ENCODE results near the gene MYO3B.
"Not testable (repeated sequence)": the region's sequence is repeated elsewhere in the genome, so short reads cannot be mapped to it uniquely, and the experiment has no call there.

The MYO3B gene

DNA sequence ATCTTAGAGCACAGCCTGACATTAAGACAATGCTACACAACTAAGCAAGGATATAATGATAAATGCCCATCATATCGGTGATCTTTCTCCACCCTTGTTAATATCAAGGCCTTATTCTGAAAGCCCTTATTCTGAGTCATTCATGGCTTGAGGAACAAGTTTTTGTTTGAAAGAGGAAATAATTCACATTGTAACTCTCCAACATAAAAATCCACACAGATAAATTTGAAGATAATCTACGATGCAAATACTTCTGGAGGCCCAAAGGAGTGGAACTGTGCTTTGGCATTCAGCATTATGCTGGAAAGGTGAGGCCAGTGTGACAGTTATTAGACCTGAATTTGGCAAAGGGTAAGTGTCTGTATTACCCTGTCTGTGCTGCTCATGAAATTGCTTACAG, 227.4 kb downstream of the MYO3B start:
- in situ Hi-C loops (cut with HindIII; ENCODE audit: low sequenced_read_pairs): no loop called here

DNA sequence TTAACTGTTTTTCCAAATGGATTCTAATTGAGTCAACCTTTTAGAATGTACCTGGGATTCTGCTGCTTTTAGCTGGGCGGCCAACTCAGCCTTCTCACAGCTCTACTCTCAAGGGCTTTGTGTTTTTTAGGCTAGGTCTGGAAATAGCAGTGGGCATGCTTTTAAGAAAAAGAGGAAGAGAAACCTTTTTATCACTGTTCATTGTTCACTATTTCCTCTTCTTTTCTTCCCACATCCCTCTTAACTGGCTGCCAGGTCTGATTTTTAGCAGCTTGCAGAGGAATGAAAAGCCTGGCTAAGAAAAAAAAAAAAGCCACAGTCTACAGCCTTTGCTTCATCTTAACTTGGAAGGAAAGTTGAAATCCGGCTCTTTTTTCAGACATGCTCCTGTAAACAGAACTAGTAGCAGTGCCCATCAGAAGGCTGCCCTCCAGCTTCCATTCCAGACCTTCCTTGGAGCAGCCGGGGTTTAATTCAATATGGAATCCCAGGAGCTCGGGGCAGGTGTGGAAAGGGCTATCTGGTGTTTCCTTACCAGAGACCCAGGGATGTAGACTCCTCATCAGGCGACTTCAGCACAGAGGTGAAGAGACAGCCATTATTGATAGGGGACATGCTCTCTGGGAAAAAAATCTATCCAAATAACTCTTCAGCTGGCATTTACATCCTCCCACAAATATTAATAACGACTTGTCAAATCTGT, 230.7 kb downstream of the MYO3B start:
- in situ Hi-C loops (cut with HindIII; ENCODE audit: low sequenced_read_pairs): no loop called here

DNA sequence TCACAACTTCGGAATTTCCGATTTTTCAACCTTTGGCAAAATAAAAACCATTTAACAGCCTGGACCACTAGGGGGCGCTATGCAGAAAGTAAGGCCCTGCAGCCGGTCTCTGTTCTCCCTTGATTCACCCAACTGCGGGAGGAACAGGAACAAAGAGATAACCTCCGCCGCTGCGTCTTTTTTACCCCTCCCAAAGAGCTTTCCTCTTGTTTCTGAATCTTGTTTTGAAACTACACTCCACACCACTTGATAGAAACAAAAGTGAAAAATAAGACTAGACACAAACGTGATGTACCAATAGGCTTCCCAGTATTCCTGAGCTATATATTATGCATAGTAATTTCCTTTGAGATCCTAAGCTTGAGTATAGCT, 231.2 kb downstream of the MYO3B start:
- in situ Hi-C loops (cut with HindIII; ENCODE audit: low sequenced_read_pairs): no loop called here

DNA sequence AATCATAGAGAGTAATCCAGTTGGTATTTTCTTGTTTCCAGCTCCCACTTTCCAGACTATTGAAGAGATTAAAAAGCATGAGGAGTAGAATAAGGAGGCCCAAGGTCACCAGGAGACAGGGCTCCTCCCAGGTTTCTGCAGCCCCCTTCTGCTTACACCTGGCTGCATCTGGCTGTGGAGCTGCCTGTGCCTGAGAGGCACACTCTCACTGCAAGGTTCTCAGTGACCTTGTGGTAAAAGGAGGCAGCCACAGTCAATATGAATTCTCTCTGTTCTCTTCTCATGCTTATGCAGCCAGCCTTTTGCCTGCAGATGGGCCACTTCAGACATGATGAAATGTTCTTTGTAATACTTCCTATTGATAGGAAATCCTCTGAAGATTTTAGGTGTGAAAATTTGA, 233.7 kb downstream of the MYO3B start:
- in situ Hi-C loops (cut with HindIII; ENCODE audit: low sequenced_read_pairs): no loop called here

DNA sequence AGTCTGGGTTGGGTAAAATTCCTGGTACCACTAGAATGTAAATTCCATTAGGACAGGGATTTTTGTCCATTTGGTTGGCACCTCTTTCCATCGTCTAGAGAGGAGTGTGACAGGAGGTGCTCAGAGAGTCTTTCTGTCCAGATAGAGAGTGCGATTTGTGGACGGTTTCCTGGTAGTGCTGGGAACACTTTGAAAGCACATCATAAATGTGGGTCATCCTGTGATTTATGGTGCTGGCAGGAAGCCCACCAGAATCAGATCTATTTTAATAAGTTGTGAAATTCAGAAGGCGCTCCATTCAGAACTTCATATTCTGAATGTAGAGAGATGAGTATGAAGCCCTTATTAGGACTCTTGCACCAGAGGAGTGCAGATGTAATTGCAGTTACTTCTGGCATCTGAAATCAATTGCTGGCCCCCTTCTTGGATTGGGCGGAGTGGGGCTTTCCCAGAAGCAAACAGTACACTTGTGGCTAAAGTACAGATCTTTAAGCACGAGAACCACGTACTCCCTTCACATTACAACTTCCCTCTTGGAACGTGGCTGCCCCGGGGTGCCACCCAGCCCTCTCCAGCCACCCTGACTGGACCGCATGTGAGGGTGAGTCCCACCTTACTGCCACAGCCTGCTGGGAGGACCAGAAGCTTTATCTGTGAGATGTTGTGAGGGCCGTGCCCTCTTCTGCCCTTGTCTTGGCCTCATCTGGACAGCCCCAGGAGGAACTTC, 243.2 kb downstream of the MYO3B start:
- in situ Hi-C loops (cut with HindIII; ENCODE audit: low sequenced_read_pairs): no loop called here

DNA sequence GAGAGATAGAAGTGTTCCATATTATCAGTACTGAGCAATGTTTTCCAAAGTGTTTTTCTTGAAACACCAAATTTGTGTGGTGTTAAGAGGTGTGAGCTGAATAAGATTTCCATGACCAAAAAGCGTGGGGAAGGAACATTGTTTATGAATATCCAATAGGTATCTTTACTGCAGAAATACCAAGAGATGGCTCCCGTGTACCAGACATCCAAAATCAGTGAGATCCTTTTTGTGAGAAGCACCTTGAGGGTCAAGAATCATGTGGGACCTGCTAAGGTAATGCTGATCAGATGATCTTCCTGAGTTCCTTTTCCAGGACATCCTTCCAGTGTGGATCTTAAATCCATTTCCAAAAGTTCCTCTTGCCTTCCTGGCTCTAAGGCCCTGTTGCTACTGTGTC, 246.0 kb downstream of the MYO3B start:
- in situ Hi-C loops (cut with HindIII; ENCODE audit: low sequenced_read_pairs): no loop called here

DNA sequence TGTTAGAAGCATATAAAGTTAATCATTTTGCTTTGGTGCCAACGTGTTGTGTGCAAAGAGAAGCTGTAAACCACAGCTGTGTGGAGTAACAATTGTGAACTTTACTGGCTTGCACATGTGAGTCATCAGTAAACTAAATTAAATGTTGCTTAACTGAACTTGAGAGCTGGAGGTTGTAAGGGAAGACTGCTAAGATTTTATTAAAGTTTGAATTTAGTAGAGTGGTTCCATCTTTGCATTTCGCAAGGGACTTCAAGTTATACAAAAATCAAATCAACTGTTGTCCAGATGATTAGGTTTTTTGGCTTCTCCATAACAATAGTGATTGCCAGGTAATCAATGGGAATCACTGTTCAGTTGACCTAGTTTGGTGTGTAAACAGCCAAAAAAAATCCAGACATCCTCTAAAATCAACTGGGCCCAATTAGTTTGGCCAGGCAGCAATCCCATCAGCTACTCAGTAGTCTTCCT, 247.4 kb downstream of the MYO3B start:
- in situ Hi-C loops (cut with HindIII; ENCODE audit: low sequenced_read_pairs): no loop called here

DNA sequence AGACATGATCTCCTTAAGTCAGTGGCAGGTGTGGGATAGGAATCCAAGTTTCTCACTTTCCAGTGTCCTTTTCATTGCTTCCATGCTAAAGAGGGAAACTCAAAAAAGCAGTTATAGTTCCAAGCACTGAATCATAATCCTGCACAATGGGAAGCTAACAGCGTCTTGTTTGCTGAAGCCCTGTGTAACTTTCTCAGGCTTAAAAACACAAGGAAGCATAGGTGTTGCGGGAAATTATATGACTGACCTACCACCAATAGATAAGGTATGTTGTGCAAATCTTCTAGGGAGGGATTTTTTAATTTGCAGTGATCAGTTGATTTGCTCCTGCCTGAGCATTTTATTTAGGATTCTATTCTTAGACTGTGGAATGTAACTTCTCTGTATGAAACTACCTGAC, 250.9 kb downstream of the MYO3B start:
- in situ Hi-C loops (cut with HindIII; ENCODE audit: low sequenced_read_pairs): no loop called here

DNA sequence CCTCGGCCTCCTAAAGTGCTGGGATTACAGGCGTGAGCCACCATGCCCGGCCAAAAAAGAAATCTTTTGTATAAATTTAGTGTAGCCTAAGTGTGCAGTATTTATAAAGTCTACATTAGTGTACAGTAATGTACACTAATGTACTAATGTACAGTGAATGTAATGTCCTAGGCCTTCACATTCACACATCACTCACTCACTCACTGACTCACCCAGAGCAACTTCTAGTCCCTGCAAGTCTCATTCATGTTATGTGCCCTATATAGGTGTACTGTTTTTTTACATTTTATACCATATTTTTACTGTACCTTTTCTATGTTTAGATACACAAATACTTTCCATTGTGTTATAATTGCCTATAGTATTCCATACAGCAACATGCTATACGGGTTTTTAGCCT, 254.9 kb downstream of the MYO3B start:
- in situ Hi-C loops (cut with HindIII; ENCODE audit: low sequenced_read_pairs): no loop called here

DNA sequence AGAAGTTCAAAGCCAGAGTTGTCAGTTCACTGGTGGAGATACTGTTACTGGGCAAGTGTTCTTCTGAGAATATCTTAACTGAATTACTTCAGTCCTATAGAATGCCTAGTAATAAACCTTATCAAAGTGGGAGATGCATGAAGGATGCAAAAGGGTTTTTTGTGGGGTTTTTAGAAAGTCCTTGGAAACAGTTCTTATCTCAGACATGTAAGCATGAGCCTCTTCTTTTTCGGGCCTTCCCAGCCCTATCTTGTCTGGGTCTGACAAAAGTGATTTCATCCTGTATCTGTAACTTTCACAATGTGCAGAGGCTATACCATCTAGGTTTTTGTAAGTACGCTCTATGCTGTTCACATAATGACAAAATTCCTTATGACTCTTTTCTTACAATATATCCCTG, 255.5 kb downstream of the MYO3B start:
- in situ Hi-C loops (cut with HindIII; ENCODE audit: low sequenced_read_pairs): no loop called here

DNA sequence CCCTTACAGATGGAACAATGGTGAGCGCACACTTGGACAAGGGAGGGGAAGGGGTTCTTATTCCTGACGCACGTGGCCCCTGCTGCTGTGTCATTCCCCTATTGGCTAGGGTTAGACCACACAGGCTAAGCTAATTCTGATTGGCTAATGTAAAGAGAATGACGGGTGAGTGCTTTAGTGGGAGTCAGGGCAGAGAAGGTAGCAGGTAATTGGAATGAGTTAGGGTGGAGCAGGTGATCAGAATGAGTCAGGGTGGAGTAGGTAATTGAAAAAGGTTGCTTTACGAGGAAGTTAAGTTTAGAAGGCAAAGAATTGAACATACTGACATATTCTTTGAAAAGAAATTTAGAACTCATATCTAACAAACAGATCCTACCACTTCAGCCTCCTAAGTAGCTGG, 256.4 kb downstream of the MYO3B start:
- in situ Hi-C loops (cut with HindIII; ENCODE audit: low sequenced_read_pairs): not testable (repeated sequence)

DNA sequence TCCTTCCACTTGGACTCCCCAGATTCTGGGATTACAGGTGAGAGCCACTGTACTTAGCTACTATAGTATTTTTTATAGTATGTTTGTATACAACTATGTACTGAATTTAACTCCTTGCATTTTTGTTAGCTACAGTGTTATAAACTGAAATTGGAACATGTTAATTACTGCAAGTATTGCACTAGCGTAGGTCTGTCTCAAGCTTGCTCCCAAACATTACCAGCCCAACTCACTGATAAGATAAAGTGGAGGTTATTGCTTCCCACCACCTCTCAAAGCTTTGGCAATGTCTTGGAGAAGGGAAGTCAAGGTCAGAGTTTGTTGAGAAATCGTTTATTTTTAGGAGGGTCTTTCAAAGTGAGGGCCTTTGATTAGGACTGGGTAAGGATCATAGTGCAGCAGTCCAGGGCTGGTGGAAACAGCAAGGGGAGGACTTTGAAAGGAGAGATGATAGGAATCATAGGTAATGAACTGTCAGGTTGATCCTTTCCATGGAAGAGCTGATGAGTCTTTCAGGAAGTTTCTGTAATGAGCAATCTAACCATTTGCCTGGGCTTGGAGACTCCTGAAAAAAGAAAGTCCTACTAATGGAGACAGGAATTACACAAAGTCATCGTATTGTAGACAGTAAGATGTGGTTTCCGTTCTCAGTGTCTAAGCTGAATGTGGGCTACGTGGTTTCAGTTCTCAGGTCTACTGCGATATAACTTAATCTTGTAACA, 257.1 kb downstream of the MYO3B start:
- in situ Hi-C loops (cut with HindIII; ENCODE audit: low sequenced_read_pairs): no loop called here

DNA sequence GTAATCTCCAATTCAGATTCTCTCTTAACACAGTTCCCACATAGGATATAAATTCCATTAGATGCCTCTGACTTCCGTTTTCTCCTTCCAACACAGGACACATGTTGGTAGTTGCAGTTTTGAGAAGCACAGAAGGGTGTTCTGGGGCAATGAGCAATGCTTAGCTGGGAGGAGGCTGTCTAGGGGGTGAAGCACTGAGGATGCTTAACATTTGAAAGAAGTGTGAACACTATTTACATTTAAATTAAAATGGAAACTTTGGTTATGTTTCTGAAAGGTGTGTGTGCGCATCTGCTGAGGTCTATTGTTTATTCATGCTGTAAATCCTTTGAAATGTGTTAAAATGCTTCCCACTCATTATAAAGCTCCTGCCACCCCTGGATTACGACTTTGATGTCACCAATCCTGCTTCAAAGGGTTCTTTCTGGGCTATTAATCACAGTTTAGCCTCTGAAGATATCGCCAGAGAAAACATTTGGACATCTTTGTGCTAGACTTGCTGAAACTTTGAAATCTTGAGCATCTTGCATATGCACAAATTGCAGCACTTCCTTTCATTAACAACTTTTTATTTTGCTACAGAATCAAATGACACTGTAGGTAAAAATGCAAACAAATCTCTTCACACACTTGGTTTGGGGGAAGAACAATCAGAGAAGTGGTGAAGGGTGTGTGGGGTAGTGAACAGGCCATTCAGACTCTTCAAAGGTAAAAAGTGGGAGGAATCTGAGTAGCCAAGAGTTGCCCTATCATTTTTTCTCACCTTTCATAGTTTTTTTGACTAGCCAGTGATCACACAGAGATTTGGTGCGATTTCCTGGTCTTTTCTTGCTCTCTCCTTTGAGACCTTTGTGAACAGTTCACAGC, 258.4 kb downstream of the MYO3B start:
- in situ Hi-C loops (cut with HindIII; ENCODE audit: low sequenced_read_pairs): no loop called here

DNA sequence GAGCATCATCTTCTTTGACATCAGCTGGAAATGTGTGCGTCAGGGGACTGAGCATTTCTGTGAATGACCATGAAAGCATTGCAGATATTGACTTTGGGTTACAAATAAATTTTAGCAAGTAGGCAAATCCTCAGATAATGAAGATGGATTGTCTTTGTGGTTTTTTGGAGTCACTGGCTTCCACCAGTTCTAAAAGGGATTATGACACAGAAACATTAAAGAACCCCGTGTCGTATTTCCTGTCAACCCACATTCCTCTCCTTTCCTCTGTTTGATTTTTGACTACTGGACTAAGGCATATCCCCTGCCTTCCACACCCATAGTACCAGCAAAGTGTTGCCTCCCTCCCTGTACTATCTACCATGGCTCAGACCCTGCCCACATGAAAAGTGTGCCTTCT, 268.1 kb downstream of the MYO3B start:
- in situ Hi-C loops (cut with HindIII; ENCODE audit: low sequenced_read_pairs): no loop called here

DNA sequence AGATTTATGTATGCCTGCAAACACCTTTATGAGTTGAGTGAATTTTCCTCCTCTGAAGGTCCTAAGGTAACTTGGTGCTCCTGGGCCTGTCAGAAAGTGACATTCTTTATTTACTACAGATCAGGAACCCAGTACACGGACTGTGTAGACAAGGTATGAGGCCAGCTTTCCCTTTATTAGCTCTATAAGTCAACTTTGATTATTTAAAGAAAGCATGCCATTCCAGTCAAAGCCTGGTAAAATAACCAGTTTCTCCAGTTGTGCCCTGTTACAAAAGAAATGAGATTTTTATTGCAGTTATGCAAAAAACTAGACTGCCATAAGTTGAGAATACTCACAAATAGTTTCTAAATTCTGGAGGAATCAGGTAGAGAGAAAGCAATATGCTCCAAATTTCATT, 271.1 kb downstream of the MYO3B start:
- in situ Hi-C loops (cut with HindIII; ENCODE audit: low sequenced_read_pairs): no loop called here

DNA sequence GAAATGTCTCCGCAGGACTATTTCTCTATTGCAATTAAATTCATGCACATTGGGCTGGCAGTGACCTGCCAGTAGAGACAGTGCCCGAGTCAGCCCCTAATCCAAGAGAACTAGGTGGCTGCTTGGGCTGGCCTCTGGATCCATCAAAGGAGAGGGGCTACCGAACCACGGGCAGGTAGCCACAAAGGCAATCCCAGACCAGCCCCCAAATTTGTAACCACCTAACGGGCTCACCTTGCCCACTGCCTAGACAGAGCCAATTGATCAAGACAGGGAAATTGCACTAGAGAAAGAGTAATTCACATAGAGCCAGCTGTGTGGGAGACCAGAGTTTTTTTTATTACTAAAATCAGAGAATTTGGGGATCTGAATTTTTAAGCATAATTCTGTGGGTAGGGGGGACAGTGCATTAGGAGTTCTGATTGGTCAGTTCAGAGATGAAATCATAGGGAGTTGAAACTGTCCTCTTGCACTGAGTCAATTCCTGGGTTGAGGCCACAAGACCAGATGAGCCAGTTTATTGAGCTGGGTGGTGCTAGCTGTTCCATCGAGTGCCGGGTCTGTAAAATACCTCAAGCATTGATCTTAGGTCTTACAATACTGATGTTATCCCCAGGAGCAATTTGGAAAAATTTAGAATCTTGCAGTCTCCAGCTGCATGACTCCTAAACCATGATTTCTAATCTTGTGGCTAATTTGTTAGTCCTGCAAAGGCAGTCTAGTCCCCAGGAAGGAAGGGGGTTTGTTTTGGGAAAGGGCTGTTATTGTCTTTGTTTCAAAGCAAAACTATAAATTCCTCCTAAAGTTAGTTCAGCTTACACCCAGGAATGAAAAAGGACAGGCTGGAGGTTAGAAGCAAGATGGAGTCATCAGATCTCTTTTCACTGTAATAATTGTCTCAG, 276.8 kb downstream of the MYO3B start:
- in situ Hi-C loops (cut with HindIII; ENCODE audit: low sequenced_read_pairs): no loop called here

DNA sequence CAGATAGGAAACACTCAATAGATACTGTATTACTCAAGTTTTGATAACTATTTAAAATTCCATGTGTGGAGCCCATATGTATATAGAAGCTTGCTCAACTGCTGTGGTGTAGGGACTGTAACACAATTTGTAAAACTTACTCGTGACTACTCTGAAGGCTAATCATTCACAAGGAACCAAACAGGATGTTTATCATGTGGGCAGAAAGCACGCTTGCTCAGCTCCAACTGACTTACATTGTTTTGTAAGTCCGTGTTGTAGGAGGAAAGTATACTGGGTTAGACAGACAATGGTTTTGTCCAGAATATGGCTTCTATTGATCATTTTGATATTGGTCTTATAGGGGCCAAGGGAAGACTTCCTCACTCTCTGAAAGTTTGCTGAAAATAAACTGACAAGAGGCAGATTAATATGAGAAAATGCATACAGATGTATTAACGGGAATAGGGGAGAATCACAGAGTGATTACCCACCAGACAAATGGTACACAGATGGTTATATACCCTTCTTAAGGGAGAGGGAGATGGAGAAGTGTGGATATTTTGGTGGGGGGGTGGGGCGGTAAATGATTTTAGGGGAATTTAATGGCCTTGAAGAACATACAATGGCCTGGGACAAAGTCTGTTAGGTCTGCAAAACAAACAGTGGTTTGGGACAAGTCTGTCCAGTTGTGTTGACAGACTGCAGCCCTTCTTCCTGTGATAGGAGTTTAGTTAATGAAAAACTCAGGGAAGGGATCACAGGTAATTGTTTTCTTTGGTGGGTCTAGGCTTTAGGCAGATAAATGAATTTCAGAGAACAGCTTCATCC, 277.9 kb downstream of the MYO3B start:
- in situ Hi-C loops (cut with HindIII; ENCODE audit: low sequenced_read_pairs): no loop called here

DNA sequence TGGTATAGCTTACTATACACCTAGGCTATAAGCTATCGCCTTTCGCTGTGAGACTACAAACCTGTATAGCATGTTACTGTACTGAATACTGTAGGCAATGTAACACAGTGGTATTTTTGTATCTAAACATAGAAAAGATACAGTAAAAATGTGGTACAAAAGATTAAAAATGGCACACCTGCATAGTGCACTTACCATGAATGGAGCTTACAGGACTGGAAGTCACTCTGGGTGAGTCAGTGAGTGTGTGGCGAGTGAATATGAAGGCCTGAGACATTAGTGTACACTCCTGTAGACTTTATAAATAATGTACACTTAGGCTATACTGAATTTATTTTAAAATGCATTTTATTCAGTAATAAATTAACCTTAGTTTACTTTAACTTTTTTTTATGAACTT, 279.0 kb downstream of the MYO3B start:
- in situ Hi-C loops (cut with HindIII; ENCODE audit: low sequenced_read_pairs): no loop called here

DNA sequence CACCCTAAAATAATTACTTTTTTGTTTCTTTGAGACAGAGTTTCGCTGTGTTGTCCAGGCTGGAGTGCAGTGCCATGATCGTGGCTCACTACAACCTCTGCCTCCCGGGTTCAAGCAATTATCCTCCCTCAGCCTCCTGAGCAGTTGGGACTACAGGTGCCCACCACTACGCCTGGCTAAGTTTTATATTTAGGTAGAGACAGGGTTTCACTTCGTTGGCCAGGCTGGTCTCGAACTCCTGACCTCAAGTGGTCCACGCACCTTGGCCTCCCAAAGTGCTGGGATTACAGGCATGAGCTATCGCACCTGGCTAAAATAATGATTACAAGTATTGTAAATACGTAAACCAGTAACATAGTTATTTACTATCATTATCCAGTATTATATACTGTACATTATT, 279.8 kb downstream of the MYO3B start:
- in situ Hi-C loops (cut with HindIII; ENCODE audit: low sequenced_read_pairs): no loop called here
